GM06990 (cell line): ENCODE measurements around the gene TRIM71.

Source experiments
- DNase-seq: peaks from one replicate; pipeline ENCODE4 v3.0.0-alpha.2; 2011; ENCODE audit not compliant: insufficient read length; ENCODE audit errors: extremely low read depth
- H3K27me3 ChIP-seq: replicated peaks from 2 replicates; pipeline ENCODE4 v1.6.0; 2011; ENCODE audit warnings: low read length; ENCODE audit not compliant: control insufficient read depth, insufficient read depth
- H3K36me3 ChIP-seq: 2 replicates; pipeline ENCODE4 v1.5.1; 2011; ENCODE audit warnings: low read length; ENCODE audit not compliant: control insufficient read depth, insufficient read depth
- H3K4me3 ChIP-seq: replicated peaks from 2 replicates; pipeline ENCODE4 v1.5.1; 2011; ENCODE audit warnings: low read depth, mild to moderate bottlenecking, control low read depth, low read length
- TF ChIP-seq, protein P1 (sequence below): IDR thresholded peaks from 2 replicates; pipeline ENCODE4 v1.5.1; 2011; ENCODE audit warnings: low read length, control low read depth, mild to moderate bottlenecking, inconsistent platforms; ENCODE audit not compliant: insufficient read depth, poor library complexity, severe bottlenecking

TRIM71 gene

GRCh38 chr3:32885283-32885901 is 67.6 kb downstream of the TRIM71 start:
- Histone ChIP-seq H3K36me3 (no peaks in the 10 kb centered on the region), H3K27me3 (no peaks in the 10 kb centered on the region), H3K4me3 (no peak overlapping the region)
- TF ChIP-seq, protein P1, sequence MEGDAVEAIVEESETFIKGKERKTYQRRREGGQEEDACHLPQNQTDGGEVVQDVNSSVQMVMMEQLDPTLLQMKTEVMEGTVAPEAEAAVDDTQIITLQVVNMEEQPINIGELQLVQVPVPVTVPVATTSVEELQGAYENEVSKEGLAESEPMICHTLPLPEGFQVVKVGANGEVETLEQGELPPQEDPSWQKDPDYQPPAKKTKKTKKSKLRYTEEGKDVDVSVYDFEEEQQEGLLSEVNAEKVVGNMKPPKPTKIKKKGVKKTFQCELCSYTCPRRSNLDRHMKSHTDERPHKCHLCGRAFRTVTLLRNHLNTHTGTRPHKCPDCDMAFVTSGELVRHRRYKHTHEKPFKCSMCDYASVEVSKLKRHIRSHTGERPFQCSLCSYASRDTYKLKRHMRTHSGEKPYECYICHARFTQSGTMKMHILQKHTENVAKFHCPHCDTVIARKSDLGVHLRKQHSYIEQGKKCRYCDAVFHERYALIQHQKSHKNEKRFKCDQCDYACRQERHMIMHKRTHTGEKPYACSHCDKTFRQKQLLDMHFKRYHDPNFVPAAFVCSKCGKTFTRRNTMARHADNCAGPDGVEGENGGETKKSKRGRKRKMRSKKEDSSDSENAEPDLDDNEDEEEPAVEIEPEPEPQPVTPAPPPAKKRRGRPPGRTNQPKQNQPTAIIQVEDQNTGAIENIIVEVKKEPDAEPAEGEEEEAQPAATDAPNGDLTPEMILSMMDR = no peak
- DNase-seq = no peak

- TF ChIP-seq, protein P1 = no peak
- DNase-seq = no peak
- Histone ChIP-seq H3K36me3 (no peaks in the 10 kb centered on the region), H3K27me3 (no peaks in the 10 kb centered on the region), H3K4me3 (no peak overlapping the region)
Measured at GRCh38 chr3:32886296-32886695, 68.5 kb downstream of the TRIM71 start.

- Histone ChIP-seq H3K27me3 (no peaks in the 10 kb centered on the region), H3K36me3 (no peaks in the 10 kb centered on the region), H3K4me3 (no peak overlapping the region)
- TF ChIP-seq, protein P1 = no peak
- no peak for DNase-seq
Measured at GRCh38 chr3:32886911-32887310, 69.1 kb downstream of the TRIM71 start.

- no peaks in the 10 kb centered on the region for H3K27me3 ChIP-seq
- TF ChIP-seq, protein P1 = no peak
- peak; percentile 41 for DNase-seq
- H3K36me3 ChIP-seq = no peaks in the 10 kb centered on the region
- no peak overlapping the region for H3K4me3 ChIP-seq
Measured at GRCh38 chr3:32888739-32889138, 70.9 kb downstream of the TRIM71 start.

- Histone ChIP-seq H3K36me3 (no peaks in the 10 kb centered on the region), H3K4me3 (no peak overlapping the region), H3K27me3 (no peaks in the 10 kb centered on the region)
- no peak for DNase-seq
- TF ChIP-seq, protein P1 = no peak
Measured at GRCh38 chr3:32890420-32891276, 72.9 kb downstream of the TRIM71 start.
